VCaP (cell line): ENCODE data around the gene SND1.

Source experiments
- H3K27ac ChIP-seq: fragments of 450-650 bp; 2 replicates; pipeline ENCODE4 v1.5.1; 2017
- TF ChIP-seq, protein P1 (sequence below): fragments of 450-650 bp; conservative IDR thresholded peaks from 2 replicates; pipeline ENCODE4 v1.5.1; 2017; ENCODE audit warnings: mild to moderate bottlenecking, moderate library complexity

The SND1 gene

DNA sequence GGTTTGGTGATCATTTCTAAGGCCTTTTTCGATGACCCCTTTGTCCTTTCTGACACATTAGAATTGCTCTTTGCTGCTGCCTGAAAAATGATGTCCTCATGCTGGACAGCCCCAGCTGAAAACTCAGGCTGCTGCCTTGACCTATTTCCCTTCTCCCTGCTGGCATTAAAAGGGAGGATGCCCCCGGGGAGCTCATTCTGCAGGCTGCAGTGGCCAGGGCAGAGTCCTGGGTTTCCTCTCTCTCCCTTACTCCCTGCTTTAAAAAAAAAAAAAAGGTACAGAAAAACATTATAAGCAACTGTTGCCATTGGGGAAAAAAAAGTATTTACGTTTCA is 343.9 kb downstream of the SND1 start:
- TF ChIP-seq, protein P1, sequence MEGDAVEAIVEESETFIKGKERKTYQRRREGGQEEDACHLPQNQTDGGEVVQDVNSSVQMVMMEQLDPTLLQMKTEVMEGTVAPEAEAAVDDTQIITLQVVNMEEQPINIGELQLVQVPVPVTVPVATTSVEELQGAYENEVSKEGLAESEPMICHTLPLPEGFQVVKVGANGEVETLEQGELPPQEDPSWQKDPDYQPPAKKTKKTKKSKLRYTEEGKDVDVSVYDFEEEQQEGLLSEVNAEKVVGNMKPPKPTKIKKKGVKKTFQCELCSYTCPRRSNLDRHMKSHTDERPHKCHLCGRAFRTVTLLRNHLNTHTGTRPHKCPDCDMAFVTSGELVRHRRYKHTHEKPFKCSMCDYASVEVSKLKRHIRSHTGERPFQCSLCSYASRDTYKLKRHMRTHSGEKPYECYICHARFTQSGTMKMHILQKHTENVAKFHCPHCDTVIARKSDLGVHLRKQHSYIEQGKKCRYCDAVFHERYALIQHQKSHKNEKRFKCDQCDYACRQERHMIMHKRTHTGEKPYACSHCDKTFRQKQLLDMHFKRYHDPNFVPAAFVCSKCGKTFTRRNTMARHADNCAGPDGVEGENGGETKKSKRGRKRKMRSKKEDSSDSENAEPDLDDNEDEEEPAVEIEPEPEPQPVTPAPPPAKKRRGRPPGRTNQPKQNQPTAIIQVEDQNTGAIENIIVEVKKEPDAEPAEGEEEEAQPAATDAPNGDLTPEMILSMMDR, result no peak
- H3K27ac ChIP-seq, result no peak overlapping the region

DNA sequence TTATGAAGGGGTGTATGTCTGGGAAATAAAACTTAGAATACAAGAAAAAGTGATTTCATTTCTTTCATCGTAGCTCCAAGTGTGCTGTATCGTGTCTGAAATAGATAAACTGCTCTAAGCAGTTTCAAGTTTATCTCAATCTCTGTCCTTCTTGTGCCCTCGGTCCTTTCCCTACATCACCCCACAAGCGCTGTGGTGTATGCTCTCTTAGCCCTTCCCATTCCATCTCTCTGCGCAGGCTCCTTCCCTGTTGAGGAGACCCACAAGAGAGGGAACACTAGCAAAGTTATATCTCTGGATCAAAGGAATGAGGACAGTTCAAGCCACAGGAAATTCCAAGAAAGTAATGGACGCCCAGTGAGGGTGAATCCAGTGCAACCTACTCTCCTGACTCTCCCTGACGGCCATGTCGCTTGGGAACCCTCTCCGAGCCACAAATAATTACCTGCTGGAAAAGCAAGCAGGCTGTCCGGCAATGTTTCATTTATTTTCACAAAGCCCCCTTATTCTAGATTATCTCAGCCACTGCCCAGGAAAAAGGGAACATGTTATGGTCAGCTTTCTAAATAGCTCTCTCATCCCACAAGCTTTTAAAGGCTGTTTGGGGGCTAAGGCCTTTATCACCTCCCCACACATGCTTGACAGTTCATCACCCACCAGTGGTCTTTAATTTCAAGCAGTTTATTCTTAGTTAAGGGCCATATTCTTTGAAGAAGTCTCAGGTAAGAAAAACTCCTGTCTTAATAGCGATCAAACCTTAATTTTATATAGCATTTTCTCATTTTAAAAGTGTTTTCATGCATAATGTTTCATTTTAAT is 344.5 kb downstream of the SND1 start:
- TF ChIP-seq, protein P1, result no peak

DNA sequence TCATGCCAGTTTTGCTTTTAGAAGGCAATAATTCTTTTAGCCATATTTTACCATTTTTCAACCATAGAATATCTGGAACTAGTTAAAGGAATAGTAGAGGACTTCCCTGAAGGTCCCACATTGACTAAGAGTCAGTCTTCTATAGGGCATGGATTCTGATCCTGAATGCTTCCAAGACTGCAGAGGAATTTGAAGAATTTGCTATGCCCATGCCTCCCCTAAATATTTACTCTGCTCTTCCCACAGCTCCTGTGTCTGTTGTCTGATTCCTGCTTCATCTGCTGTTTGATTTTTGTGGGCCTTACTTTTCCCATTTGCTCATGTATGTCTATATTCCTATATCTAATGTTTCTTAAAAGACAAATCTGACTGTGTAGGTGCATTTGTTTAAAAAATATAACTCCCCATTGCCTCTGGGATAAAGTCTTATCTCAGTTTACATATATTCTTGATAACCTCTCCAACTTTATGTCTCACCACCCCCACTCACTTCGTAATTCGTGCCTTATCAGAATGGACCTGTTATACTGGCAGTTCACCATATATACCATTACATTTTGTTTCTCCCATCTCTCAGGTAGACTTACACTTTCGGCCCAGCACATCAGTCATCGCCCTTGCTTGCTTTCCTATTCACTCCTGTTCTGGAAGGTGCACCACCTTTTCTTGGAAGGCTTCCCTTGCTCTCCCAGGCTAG is 345.4 kb downstream of the SND1 start:
- H3K27ac ChIP-seq, result no peak overlapping the region
- TF ChIP-seq, protein P1, result no peak

More for the DNA sequence above, 344.5 kb downstream of the SND1 start:
- H3K27ac ChIP-seq, result no peak overlapping the region

DNA sequence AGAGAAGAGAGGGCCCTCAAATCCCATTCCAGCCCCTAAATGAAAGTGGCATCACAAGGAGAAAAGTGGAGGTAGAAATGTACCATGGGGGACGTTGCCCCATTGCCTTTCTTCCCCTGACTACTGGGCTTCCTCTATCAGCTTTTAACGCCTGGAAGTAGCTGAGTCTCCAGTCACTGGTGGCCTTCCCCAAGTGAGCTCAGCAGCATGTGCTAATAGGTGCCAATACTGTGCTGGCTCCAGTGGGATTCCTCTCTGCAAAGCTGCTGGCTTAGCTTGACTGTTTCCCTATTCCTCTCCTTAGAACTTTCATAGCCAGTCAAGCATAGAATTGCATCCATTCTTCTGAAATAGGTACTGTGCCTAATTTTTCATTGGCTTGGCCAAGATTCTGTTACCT is 346.7 kb downstream of the SND1 start:
- TF ChIP-seq, protein P1, result no peak
- H3K27ac ChIP-seq, result no peak overlapping the region

DNA sequence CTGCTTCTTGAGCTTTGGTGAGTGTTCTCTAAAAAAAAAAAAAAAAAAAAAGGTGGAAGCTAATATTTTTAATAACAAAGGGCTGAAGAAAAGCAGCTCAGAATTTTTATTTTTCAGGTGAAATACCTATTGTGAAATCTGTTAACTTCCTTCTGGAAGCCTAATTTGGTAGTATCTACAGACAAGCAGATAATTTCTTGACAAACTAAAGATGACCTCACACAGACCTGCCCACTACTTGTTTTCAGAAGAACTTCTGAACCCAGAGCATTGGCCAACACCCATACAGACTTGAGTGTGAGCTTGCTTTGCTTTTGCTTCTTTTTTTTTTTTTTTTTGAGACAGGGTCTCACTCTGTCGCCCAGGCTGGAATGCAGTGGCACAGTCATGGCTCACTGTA is 348.1 kb downstream of the SND1 start:
- TF ChIP-seq, protein P1, result no peak
- no peak overlapping the region for H3K27ac ChIP-seq

DNA sequence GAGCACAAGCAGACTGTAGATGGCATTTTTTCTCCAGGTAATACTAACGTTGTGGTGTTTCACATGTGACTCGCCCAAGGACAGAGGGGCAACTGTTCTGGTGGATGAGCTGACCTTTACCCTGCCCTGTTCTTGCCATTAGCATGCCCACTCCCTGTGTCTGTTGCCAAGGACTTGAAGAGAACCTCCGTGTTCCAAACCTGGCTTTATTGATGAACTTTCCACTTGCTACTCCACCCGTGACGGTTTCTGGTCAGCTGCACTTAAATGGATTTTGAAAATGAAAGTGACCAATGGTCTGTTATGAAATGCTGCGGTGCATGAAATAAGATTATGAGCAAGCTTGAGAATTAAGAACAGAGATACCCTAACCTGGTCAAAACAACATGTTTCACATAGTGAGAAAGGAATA is 348.9 kb downstream of the SND1 start:
- H3K27ac ChIP-seq, result no peak overlapping the region
- TF ChIP-seq, protein P1, result no peak

DNA sequence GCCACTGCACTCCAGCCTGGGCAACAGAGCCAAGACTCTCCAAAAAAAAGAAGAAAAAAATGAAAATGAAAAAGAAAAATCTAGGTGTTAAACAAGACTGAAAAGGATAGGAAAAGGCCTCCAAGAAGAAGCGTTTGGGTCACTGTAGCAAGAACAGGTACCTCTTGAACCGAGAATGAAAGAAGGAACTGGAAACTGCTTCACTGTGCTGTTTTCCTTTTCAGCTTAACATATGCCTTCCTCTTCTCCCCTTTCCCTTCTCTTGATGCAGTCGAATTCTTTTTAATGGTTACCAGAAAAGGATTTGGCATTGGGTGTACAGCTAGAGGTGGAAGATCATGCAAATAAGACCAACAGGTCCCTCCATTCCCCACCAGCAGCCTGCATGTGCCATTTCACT is 351.2 kb downstream of the SND1 start:
- TF ChIP-seq, protein P1, result no peak
- H3K27ac ChIP-seq, result no peak overlapping the region
